DMS 273 (cell line): ENCODE data around the gene ZNF526.
A peak's percentile ranks its signal among the peaks of the same experiment; 100 is the strongest.

Experiments
- DNase-seq: peaks from one replicate; lab custom pipeline; 2025; ENCODE audit not compliant: unreplicated experiment; lab: John Stamatoyannopoulos, UW

Gene ZNF526

DNA sequence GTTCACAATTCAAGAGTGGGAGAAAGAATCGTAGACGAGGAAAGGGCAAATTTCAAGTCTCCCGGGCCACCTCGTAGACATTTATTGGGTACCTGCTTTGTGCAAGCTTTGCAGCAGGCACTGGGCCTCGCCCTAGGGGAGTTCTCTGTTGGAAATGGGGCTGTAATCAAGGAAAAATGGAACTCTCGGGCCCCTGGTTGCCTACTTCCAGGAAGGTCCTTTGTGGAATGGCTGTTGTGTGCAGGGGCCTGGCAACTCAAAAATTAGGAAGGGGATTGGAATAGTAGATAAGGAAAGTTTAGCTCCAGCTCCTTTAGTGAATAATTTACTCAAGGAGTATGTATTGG lies 612 bp downstream of the ZNF526 start:
- no peak for DNase-seq

DNA sequence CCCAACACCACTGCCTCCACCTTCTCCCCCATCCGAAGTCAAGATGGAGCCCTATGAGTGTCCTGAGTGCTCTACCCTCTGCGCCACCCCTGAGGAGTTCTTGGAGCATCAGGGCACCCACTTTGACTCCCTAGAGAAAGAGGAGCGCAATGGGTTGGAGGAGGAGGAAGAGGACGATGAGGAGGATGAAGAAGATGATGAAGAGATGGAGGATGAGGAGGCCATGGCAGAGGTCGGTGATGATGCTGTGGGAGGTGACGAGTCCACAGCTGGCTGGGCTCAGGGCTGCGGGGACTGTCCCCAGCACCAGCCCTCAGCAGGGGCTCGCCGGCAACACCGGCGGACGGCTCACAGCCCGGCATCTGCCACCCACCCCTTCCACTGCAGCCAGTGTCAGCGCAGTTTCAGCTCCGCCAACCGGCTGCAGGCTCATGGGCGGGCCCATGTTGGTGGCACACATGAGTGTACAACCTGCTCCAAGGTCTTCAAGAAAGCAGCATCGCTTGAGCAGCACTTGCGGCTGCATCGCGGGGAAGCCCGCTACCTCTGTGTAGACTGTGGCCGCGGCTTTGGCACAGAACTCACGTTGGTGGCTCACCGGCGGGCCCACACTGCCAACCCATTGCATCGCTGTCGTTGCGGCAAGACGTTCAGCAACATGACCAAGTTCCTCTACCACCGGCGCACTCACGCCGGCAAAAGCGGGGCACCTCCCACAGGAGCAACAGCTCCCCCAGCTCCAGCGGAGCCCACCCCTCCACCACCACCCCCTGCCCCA lies 5.0 kb downstream of the ZNF526 start:
- no peak for DNase-seq

DNA sequence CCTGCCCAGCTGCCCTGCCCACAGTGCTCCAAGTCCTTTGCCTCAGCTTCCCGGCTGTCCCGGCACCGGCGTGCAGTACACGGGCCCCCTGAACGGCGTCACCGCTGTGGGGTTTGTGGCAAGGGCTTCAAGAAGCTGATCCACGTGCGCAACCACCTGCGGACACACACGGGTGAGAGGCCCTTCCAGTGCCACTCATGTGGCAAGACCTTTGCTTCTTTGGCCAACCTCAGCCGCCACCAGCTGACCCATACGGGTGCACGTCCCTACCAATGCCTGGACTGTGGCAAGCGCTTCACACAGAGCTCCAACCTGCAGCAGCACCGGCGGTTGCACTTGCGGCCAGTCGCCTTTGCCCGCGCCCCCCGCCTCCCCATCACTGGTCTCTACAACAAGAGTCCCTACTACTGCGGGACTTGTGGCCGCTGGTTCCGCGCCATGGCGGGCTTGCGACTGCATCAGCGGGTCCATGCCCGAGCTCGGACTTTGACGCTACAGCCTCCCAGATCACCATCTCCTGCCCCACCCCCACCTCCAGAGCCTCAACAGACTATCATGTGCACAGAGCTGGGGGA lies 5.7 kb downstream of the ZNF526 start:
- no peak for DNase-seq

DNA sequence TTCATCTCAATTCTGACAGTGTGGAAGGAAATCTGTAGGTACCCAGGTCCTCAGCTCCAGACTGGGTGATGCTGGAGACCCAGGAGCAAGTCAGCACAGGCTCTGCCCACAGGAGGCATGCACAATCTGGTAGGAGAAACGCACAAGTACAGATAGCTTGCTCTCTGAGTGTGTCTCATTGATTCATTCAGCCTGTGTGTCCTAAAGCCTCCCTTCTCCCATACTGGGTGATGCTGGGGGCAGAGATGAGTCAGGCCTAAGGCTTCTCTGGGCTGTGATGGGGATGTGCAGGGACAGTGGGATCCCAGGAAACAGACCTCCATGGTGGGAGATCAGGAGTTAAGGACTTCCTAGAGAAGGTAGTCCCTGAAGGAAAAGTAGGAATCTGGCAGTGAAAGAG lies 6.8 kb downstream of the ZNF526 start:
- no peak for DNase-seq

DNA sequence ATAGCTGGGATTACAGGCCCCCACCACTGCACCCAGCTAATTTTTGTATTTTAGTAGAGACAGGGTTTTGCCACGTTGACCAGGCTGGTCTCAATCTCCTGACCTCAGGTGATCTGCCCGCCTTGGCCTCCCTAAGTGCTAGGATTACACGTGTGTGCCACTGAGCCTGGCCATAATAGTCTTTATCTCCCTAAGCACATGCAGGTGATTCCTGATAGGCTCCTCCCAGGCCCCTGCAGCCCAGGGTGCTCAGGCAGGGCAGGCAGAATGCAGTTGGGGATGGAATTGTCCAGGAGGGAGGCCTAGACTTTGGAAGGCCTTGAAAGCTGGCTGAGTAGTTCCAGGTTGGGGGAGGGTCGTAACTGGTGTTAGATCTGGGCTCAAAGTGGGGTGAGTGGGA lies 8.5 kb downstream of the ZNF526 start:
- DNase-seq: no peak

DNA sequence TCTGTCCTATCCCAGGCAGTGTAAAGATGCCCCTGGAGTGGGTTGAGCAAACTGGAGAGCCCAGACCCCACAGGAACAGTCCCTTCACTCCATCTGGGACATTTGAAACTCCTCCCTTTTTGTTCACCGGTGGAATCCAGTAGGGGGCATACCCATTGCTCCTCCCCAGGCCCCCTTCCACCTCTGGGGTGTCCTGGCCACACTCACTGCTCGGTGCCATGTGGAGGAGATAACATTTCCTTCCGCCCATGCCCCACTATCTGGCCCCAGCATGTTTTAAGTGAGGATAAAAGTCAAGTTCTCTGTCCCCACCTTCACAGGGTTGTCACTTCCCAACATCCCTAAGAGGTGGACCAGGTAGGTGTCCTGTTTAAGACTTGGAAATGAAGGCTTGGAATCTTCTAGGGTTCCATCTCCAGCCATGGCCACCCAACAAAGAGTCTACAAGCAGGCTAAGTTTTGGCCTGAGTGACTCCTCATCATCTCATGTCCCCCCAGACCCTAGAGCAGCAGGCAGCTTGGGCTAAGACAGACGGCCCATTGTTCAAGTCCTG lies 9.3 kb downstream of the ZNF526 start:
- no peak for DNase-seq

DNA sequence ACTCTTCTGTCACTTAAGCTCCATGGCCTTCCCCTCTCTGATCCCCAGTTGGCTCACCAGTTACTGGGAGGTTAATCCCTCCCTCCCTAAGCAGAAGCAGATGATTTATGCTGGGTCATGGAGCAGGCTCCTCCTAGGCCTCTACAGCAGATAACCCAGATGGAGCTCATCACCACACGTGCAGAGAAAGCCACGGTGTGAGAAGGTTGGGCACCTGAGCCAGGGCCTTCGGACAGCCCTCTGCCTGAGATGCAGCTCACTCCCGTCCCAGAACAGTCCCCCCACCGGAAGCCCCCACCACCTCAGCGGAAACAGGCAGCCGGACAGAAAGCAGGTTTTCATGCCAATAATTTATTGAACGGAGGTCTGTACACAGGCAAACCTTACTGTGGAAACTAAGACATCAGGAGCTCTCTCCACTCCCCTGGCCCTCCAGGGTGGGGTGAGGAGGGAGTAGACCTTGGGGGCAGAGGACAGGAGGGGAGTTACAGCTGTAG lies 9.8 kb downstream of the ZNF526 start:
- peak; percentile 57 for DNase-seq

DNA sequence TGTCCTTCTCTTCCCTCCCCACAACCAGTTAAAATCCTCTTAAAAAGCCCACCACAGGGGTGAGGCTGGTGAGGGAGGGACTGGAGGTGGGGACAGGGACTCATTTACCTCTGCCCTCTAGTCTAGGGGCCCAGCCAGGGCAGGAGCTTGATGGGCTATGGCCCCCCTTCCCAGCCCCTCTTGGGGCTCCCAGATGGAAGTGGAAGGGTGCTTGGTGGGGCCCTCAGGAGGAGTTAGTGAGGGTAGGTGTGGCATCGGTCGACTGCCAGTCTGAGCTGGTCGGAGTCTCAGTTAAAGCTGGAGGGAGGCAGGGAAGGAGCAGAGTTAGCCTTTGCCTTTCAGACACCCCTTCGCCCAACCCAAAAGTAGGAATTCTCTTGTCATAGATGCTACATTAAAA lies 10.5 kb downstream of the ZNF526 start:
- no peak for DNase-seq

DNA sequence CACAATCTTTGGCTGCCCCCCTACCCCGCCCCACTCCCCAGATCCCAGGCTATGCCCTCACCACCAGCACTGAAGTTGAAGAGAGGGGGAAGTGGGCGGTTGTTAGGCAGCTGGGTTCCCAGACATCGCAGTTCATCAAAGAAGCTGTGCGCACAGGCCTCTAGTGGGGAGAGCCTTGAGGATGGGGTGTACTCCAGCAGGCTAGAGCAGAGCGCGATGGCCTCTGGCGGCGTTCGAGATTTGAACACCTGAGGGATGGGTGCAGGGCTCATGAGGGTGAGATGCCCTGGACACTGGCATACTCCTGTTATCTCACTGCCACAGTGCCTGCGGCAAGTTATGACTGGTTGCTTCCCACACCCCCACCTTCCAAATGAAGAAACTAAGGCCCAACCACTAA lies 12.3 kb downstream of the ZNF526 start:
- no peak for DNase-seq

DNA sequence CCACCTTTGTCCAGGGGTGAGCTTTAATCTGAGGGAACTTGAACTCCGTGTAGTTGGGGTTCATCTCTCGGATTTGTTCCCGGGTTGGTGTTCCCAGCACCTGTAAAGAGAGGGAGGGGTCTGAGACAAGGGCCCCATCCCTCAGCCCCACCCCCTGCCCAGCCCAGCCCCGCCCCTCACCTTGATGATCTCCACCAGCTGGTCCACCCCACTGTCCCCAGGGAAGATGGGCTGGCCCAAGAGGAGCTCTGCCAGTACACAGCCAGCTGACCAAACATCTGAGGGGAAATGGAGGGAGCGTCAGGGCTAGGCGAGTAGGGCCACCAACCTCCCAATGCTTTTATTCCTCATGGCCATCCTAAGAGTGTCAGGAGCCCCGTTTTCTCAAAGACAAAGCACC lies 13.0 kb downstream of the ZNF526 start:
- DNase-seq: no peak

DNA sequence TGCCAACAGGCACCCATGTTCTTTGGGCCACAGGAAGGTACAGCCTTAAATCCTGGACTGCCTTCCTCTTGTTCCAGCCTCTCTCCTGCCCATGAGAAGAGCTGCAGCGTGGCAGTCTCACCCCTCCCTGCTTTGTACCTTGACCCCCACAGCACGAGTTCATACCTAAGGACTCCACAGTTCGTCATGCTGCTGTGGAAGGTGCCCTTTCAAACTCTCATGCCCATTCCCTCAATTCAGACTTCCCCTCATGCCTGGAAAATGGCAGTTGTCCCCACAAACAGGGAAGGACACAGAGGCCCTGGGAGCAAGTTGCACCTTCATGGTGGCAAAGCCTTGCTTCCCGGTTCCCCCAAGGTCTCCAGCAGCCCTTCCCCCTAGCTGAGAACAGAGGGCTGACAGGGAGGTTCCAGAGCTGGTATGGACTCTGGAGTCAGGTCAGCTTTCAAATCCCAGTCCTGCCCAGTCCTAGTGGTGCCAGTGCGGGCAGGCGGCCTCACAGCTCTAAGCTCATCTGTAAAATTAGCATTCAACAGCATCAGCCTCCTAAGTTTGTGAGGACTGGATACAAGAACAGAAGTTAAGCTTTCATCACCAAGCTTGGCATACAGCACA lies 13.7 kb downstream of the ZNF526 start:
- DNase-seq: no peak

DNA sequence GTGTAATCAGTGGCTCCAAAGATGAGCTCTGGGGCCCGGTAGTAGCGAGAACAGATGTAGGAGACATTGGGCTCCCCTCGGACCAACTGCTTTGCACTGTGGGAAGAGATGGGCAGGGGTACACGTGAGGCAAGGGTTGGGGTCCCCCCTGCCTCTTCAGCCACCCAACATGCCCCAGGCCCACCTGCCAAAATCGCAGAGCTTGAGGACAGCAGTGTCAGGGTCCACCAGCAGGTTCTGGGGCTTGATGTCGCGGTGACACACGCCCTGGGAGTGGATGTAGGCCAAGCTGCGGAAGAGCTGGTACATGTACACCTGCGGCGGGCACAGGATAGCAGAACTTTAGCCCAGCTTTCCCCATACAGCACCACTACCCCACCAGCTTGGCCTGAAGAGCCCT lies 14.3 kb downstream of the ZNF526 start:
- no peak for DNase-seq

DNA sequence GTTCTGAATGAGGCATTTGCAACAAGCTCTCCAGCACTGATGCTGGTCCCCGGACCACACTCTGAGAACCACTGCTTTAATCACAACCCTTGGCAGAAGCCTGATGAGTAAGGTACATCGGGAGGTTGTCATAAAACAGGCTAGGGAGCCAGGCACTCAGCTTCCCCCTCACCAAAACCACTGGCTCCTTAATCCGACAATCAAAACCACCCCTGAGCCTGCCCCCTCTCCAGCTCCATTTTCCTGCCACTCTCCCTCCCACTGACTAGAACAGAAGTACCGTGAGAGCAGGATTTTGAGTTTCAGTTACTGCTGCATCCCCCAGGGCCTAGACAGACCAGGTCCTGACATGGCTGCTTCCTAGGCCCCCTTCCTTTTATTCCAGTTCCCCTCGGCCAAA lies 15.1 kb downstream of the ZNF526 start:
- no peak for DNase-seq

DNA sequence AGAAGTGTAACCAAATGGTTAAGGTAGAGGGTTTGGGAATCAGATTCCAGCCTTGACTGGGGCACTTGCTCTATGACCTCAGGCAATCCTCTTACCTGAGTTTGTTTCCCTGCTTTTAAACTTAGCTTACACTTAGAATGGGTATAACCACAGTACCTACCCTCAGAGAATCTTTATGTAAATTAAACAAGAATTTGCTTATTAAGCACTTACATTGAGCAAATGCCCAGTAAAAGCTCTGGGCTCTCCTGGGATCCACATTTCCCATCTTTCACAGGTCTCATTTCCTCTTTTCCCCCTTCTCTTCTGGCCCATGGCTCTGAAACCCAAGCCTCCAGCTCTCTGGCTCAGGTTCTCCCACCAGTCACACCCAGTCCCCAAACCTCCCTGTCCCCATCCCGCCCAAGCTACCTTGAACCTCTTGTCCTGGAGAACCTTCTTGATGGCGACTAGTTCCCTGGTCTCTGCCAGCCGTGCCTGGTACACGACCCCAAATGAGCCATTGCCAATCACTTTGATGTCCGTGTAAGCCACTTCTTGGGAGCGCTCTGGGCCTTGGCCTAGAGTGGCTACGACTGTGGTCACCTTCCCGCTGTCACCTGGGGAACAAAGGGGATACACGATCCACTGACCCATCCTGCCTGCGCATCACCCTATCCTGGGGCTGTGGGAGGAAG lies 19.6 kb downstream of the ZNF526 start:
- DNase-seq: no peak

DNA sequence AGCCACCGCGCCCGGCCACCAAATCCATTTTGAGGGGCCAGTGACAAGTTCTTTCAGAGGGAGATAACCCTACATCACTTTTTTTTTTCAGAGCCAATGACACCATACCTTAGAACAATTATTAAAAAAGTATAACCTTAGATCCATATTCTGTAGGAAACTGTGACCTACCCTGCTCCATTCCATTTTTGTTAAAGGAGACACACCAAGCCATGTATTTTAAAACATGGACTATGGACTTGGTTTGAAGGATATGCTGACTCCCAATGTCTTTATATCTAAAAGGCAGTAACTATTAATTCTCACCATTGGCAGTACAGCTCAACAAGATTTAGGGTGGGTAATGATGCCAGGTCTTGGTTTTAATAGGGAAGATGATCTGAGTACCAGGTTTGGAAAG lies 21.2 kb downstream of the ZNF526 start:
- no peak for DNase-seq

DNA sequence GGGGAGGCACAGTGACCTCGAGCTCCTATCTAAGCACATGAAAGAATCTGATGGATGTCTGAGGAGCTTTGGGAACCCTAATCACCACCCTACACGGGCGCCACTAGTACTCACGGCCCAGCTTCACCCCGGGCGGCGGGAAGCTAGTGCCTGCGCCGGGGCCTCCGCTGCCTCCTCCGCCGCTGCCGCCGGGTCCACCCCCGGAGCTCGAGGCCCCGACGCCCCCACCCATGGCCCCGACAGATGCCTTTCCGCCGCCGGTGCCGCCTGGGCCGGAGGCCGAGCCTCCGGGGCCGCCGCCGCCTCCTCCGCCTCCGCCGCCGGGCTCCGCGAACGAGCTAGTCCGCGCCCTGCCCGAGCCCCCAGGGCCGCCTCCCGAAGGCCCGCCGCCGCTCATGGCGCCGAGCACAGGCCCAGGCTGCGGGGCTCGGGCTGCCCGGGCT lies 22.0 kb downstream of the ZNF526 start:
- DNase-seq: peak; percentile 65

DNA sequence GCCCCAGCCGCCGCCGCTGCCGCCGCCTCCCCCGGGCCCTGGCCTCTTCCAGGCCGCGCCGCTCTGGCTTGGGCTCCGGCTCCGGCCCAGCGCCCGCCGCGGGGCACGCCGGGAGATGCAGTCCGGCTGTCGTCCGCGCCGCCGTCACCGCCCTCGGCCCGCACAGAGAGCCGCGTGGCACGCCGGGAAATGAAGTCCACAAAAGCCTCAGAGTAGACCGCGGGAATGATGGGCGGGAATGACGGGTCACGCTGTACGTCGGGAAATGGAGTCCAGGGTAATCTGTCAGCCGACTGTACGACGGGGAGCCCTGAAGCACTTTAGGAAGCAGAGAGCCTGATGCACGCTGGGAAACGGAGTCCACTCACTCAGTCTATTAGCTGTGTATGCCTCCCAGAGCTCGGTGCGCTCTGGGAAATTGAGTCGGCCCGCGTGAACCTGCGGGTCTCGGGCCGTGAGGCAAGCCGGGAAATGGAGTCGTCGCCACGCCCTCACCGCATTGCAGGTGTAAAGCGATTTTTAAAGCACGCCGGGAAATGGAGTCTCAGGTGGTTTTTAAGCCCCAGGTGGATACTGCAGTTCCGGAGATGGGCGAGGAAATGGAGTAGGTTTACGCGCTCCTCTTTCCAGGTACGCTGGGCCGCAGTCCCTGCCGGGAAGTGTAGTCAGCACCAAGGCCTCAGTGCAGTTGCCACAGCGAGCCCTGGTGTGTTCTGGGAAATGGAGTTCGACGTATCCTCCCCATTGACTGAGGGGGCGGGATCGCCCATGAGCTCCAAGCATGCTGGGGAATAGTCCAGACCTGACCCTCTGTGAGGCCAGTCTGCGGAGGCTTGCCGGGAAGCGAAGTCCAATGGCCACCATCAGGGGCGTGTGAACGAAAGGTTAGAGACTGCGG lies 22.6 kb downstream of the ZNF526 start, which contains the start of gene GSK3A:
TSS of gene GSK3A (minus strand) at position 91 of the 898 bp plus-strand sequence. CDS start 137 bp downstream, outside the sequence.
- DNase-seq: peak; percentile 100

DNA sequence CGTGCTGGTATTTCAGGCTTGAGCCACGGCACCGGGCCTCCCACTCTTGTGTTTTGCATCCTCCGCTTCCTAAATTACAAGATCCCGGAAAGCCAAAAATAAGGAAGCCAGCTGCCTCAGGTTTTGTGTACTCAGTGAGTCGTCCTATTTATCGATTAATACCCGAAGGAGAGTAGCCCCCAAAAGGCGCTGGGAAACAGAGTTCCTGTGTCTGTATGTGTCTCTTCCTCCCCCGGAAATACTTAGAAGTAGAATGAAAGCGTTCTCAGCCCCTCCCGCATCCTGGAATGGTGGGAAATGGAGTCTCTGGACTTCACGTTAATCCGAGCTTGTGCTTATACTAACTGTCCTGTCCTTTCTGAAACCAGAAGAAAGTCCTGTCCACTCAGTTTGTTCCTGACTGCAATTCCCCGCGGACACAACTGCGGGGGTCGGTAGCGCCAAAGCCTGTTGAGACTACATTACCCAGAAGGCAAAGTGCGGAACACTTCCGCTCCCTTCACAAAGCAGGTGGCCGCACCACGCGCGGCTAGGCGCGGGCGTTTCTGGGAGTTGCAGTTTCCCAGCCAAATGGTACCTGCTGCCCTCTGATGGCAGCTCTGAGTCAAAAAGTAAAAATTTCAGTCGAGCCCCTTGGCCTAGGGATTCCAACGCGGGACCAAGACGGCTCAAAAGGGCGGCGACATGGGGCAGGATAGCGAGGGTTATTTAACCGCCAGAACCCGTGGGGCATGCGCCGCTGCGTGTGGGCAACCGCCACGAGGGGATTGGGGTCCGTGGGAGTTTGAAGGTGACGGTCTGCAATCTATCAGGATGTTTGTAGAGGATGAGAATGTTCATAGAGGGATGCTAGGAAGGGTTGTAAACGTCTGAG lies 24.5 kb downstream of the ZNF526 start:
- DNase-seq: peak; percentile 99

DNA sequence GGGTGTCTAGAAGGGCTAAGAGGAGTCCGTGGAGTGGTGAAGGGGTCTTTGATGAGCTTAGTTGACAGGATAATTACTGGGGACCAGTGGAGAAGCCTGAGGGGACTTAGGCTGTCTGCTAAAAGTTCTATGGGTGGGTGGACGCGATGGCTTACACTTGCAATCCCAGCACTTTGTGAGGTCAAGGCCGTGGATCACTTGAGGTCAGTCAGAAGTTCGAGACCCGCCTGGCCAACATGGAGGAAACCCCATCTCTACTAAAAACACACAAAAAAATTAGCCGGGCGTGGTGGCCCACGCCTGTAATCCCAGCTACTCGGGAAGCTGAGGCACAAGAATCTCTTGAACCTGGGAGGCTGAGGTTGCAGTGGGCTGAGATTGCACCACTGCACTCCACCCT lies 25.1 kb downstream of the ZNF526 start:
- DNase-seq: no peak
